HepG2 (cell line): ENCODE results near the gene TREH. TPM values are rescaled to one million over a fixed set of nuclear protein-coding genes. Genes with fewer than 3 reads are reported as not detected.

Experiments used
- ATAC-seq: fragments of 200-7000 bp; cut with Tn5 transposase; 3 replicates; pipeline ENCODE4 v1.9.1; 2020; ENCODE audit warnings: mild to moderate bottlenecking, moderate library complexity
- BruUV-seq: library from RNA; stranded (reverse); fragments of 400-500 nt; replicated peaks from 2 replicates; lab custom pipeline; 2021; lab: Mats Ljungman, UMichigan
- CTCF ChIA-PET: fragments of 300-600 bp; formaldehyde crosslinking; extraction: SDS; loops from one replicate; lab custom pipeline; 2021; ENCODE audit warnings: low total read pairs, inconsistent platforms, low intra/inter-chr PET ratio; lab: Yijun Ruan, JAX
- POLR2A ChIA-PET: fragments of 350-600 bp; sonication (Branson Sonifier 250); formaldehyde crosslinking; loops from one replicate; lab custom pipeline; 2020; ENCODE audit warnings: antibody characterized with exemption, inconsistent platforms; lab: Yijun Ruan, JAX
- DNase-seq: peaks from one replicate; pipeline ENCODE4 v3.0.0-alpha.2; 2015; ENCODE audit warnings: low spot score
- FAIRE-seq: peaks from 3 replicates; lab custom pipeline; 2011; peaks lifted over from hg19 to GRCh38; lab: Jason Lieb, UNC
- H2AFZ ChIP-seq: one replicate; pipeline ENCODE4 v1.6.1; 2011; ENCODE audit warnings: low read length, inconsistent platforms
- H3K27ac ChIP-seq: fragments of 300-600 bp; 3 replicates; pipeline ENCODE4 v1.8.0; 2011; ENCODE audit warnings: mixed run types, mild to moderate bottlenecking, mixed read lengths, low read length, inconsistent platforms; ENCODE audit not compliant: insufficient read depth; ENCODE audit errors: extremely low read length
- H3K27me3 ChIP-seq, 2 experiments: fragments of 200-600 bp in 1 of 2; 2 replicates in 1 of 2; 3 replicates in 1 of 2; pipeline versions ENCODE4 v1.6.0 to v1.8.0; 2011; ENCODE audit warnings: low read length in 2 of 2, mild to moderate bottlenecking in 2 of 2, moderate library complexity in 2 of 2, inconsistent platforms in 1 of 2; ENCODE audit not compliant: insufficient read depth in 2 of 2, control insufficient read depth in 1 of 2
- H3K36me3 ChIP-seq, 2 experiments: fragments of 200-600 bp in 1 of 2; replicated peaks in 1 of 2; 2 replicates in 1 of 2; 3 replicates in 1 of 2; pipeline versions ENCODE4 v1.5.1 to v1.8.0; 2011; ENCODE audit warnings: low read length in 2 of 2, inconsistent platforms in 1 of 2; ENCODE audit not compliant: insufficient read depth in 2 of 2, control insufficient read depth in 1 of 2
- H3K4me1 ChIP-seq: 2 replicates; pipeline ENCODE4 v1.5.1; 2012; ENCODE audit warnings: low read length, inconsistent platforms; ENCODE audit not compliant: insufficient read depth
- H3K4me2 ChIP-seq: 2 replicates; pipeline ENCODE4 v1.6.0; 2011; ENCODE audit warnings: low read depth, low read length, inconsistent platforms
- H3K4me3 ChIP-seq, 3 experiments: fragments of 200-600 bp in 1 of 3; sonication (generic), shearing (Covaris generic) in 1 of 3; replicated peaks in 1 of 3; 2 replicates each; pipeline ENCODE4 v1.5.1; 2011 to 2016; ENCODE audit warnings: low read length in 3 of 3, inconsistent platforms in 2 of 3, low read depth in 2 of 3, mild to moderate bottlenecking in 2 of 3, control low read depth in 1 of 3, mixed read lengths in 1 of 3; ENCODE audit not compliant: insufficient read depth in 1 of 3
- H3K79me2 ChIP-seq: one replicate; pipeline ENCODE4 v1.6.1; 2011; ENCODE audit warnings: low read length, inconsistent platforms; ENCODE audit not compliant: insufficient read depth
- H3K9ac ChIP-seq: 2 replicates; pipeline ENCODE4 v1.6.0; 2011; ENCODE audit warnings: mild to moderate bottlenecking, low read depth, low read length, inconsistent platforms; ENCODE audit not compliant: insufficient read depth
- H3K9me3 ChIP-seq: 2 replicates; pipeline ENCODE4 v1.5.1; 2012; ENCODE audit warnings: mild to moderate bottlenecking, low read length
- H4K20me1 ChIP-seq: 2 replicates; pipeline ENCODE4 v1.6.0; 2011; ENCODE audit warnings: inconsistent platforms, mild to moderate bottlenecking, low read length, moderate library complexity; ENCODE audit not compliant: insufficient read depth
- CBX1 ChIP-seq: IDR thresholded peaks from one replicate; pipeline ENCODE4 v1.6.1; 2016; ENCODE audit warnings: antibody characterized with exemption, low read depth
- GPBP1L1 ChIP-seq: sonication (generic); formaldehyde crosslinking; IDR thresholded peaks from 2 replicates; pipeline ENCODE4 v1.5.0; 2020; ENCODE audit warnings: mild to moderate bottlenecking, missing genetic modification reagents
- HNF4A ChIP-seq: sonication (generic); formaldehyde crosslinking; IDR thresholded peaks from 2 replicates; pipeline ENCODE4 v1.4.0; 2020; ENCODE audit warnings: missing genetic modification reagents
- KLF15 ChIP-seq: sonication (generic); formaldehyde crosslinking; IDR thresholded peaks from 2 replicates; pipeline ENCODE4 v1.8.1; 2023; ENCODE audit warnings: borderline replicate concordance, mild to moderate bottlenecking, inconsistent platforms, missing genetic modification reagents, mixed read lengths
- MAF1 ChIP-seq: sonication (generic); formaldehyde crosslinking; IDR thresholded peaks from 2 replicates; pipeline ENCODE4 v1.5.0; 2020; ENCODE audit warnings: missing genetic modification reagents, borderline replicate concordance
- MIER3 ChIP-seq: IDR thresholded peaks from 2 replicates; pipeline ENCODE4 v1.6.1; 2016; ENCODE audit warnings: missing compliant biosample characterization, borderline replicate concordance
- NR2F1 ChIP-seq, 2 experiments: fragments of 450-650 bp in 1 of 2; formaldehyde crosslinking in 1 of 2; IDR thresholded peaks; 2 replicates each; pipeline versions ENCODE4 v1.5.0 to v1.6.1; 2016 to 2020; ENCODE audit warnings: mild to moderate bottlenecking in 1 of 2, missing compliant biosample characterization in 1 of 2, missing genetic modification reagents in 1 of 2, moderate library complexity in 1 of 2
- NR2F6 ChIP-seq, 2 experiments: IDR thresholded peaks; 2 replicates each; pipeline ENCODE4 v1.6.1; 2016; ENCODE audit warnings: antibody characterized with exemption in 1 of 2, mild to moderate bottlenecking in 1 of 2
- PAF1 ChIP-seq: IDR thresholded peaks from 2 replicates; pipeline ENCODE4 v1.6.1; 2016; ENCODE audit warnings: missing genetic modification reagents, missing compliant biosample characterization
- RARA ChIP-seq: IDR thresholded peaks from 2 replicates; pipeline ENCODE4 v1.6.1; 2016; ENCODE audit warnings: missing genetic modification reagents, missing compliant biosample characterization
- RELA ChIP-seq: sonication (generic); formaldehyde crosslinking; IDR thresholded peaks from 2 replicates; pipeline ENCODE4 v1.4.0; 2020; ENCODE audit warnings: missing genetic modification reagents
- SMAD9 ChIP-seq: sonication (generic); formaldehyde crosslinking; IDR thresholded peaks from 2 replicates; pipeline ENCODE4 v1.5.1; 2020; ENCODE audit warnings: mild to moderate bottlenecking, missing genetic modification reagents
- U2AF2 ChIP-seq: fragments of 200-400 bp; formaldehyde crosslinking; IDR thresholded peaks from 2 replicates; pipeline ENCODE4 v1.6.1; 2017; ENCODE audit warnings: low read depth, mild to moderate bottlenecking, low read length
- ZNF143 ChIP-seq: sonication (generic); formaldehyde crosslinking; IDR thresholded peaks from 2 replicates; pipeline ENCODE4 v1.4.0; 2020; ENCODE audit warnings: missing genetic modification reagents
- ZNF207 ChIP-seq: fragments of 450-650 bp; IDR thresholded peaks from 2 replicates; pipeline ENCODE4 v1.6.1; 2016; ENCODE audit warnings: antibody characterized with exemption, borderline replicate concordance
- ZNF282 ChIP-seq: fragments of 450-650 bp; IDR thresholded peaks from 2 replicates; pipeline ENCODE4 v1.6.1; 2018; ENCODE audit not compliant: partially characterized antibody
- ZNF451 ChIP-seq: sonication (generic); formaldehyde crosslinking; IDR thresholded peaks from 2 replicates; pipeline ENCODE4 v1.5.0; 2020; ENCODE audit warnings: mild to moderate bottlenecking, missing genetic modification reagents
- ZNF703 ChIP-seq: sonication (generic); formaldehyde crosslinking; IDR thresholded peaks from 2 replicates; pipeline ENCODE4 v1.5.1; 2020; ENCODE audit warnings: missing genetic modification reagents, mild to moderate bottlenecking, moderate library complexity, borderline replicate concordance
- WGBS: methylation state at CpG from one replicate; pipeline ENCODE4 v1.1.6; 2017; ENCODE audit warnings: low lambda C conversion rate; 5-methylcytosine and 5-hydroxymethylcytosine counted together
- in situ Hi-C: cut with HindIII; loops from 2 replicates; pipeline ENCODE4 v1.10.0; 2017; ENCODE audit warnings: low pct_unique_long_range_greater_than_20kb; ENCODE audit not compliant: extremely low pct_ligation_motif_present
- intact Hi-C: fragments of 100-400 bp; cut with micrococcal nuclease; formaldehyde crosslinking; loops from one replicate; pipeline ENCODE4 v1.10.0; 2022; ENCODE audit not compliant: unreplicated experiment
- polyA plus RNA-seq, 8 experiments: library from polyadenylated mRNA; depleted of rRNA in 3 of 8; stranded (reverse) in 7 of 8; unstranded in 1 of 8; fragments of >200 nt; fragmentation: Illumina TruSeq in 4 of 8; extraction: Trizol in 4 of 8; gene quantifications; 2 replicates each; pipeline versions ENCODE4 v1.2.1 to v1.2.3, GENCODE V29; 2011 to 2016; ENCODE audit warnings: low read depth in 4 of 8, missing spikeins in 1 of 8, mixed read lengths in 1 of 8; ENCODE audit not compliant: insufficient read depth in 1 of 8
- total RNA-seq, 5 experiments: library from RNA; depleted of rRNA; stranded (reverse); fragments of >200 nt; fragmentation: Illumina TruSeq; extraction: Trizol; gene quantifications; 2 replicates each; pipeline ENCODE4 v1.2.3, GENCODE V29; 2016; ENCODE audit warnings: low read depth in 1 of 5
- TF ChIP-seq, protein P1 (sequence below): sonication (generic); formaldehyde crosslinking; IDR thresholded peaks from 2 replicates; pipeline ENCODE4 v1.8.1; 2023; ENCODE audit warnings: mild to moderate bottlenecking, inconsistent platforms, moderate library complexity, missing genetic modification reagents, borderline replicate concordance
- TF ChIP-seq, protein P2 (sequence below): IDR thresholded peaks from 2 replicates; pipeline ENCODE4 v1.6.1; 2016; ENCODE audit warnings: mild to moderate bottlenecking

Gene TREH
- total and polyA plus RNA-seq, 2 of the 13 experiments (the other 11 are each of a cell fraction or from before 2014, with no cell fraction given): 0.53 to 0.86 TPM

DNA sequence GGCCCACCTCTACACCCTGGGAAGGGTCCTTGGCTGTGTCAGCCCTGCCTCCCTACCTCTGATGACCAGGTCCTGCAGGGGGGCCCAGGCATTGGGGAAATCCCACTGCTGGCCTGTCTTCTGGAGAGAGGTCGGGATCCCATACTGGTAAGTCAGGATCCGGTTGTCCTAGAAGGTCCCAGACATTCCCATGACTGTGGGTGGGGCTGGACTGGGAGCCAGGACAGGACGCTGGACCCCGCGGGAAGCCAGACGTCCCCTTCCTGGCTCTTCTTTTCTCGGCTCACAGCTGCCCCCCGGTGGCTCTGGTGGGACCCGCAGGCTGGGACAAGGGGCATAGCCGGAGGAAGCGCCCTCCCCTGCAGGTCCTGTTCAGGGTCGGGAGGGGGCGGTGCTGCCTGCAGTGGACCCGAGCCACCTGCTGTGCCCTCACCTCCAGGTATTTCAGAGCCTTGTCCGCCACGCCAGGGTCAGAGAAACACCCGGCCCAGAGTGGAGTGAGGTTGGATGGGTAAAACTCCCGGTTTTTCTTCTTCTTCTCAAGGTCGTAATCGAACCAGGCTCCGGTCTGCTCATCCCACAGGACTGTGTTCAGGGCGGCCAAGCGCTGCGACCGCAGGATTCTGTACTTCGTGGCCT lies 20.0 kb downstream of the TREH start:
- no peaks in the 10 kb centered on the region for H3K79me2 ChIP-seq
- no peaks in the 10 kb centered on the region for H3K9me3 ChIP-seq
- CTCF ChIA-PET: interaction anchor here (1.1 to 3.6 kb wide), 7 partner anchors 13 to 514 kb away, joined by 3 to 49 read pairs (median 7); partner anchors contain the start of genes PHLDB1 and TREH
- H3K9ac ChIP-seq: peak overlapping the region; percentile 25; the same call in 1 of the 2 replicates
- intact Hi-C loops (loop anchor here (1.0 to 5.0 kb wide), 3 partner anchors 30 to 53 kb away; partner anchors contain the start of gene PHLDB1), in situ Hi-C loops (no loop called here)
- peak overlapping the region; percentile 72 for H3K4me2 ChIP-seq
- no peaks in the 10 kb centered on the region for H4K20me1 ChIP-seq
- FAIRE-seq (peak; percentile 76), DNase-seq (peak; percentile 82), ATAC-seq (peak; percentile 90)
- WGBS: no CpG with 5 or more reads among the region's 26 CpGs
- peak overlapping the region in 2 of 3 experiments; percentile 25 to 53; a peak in 2 of 6 replicates for H3K4me3 ChIP-seq
- H3K27me3 ChIP-seq: no peaks in the 10 kb centered on the region
- peaks cover 1 to 7% of the 10 kb centered on the region in 2 experiments; a peak in 4 of 5 replicates for H3K36me3 ChIP-seq
- H3K27ac ChIP-seq: no peak overlapping the region
- POLR2A ChIA-PET: interaction anchor here (0.9 to 3.2 kb wide), 4 partner anchors 14 to 131 kb away, joined by 3 to 15 read pairs (median 8); partner anchors contain the start of gene DDX6
- no TSS peak for BruUV-seq
- peaks cover 35% of the 10 kb centered on the region for H3K4me1 ChIP-seq
- H2AFZ ChIP-seq: no peak overlapping the region
- TF ChIP-seq ZNF143 (CRISPR knock-in tag) (no peak), MIER3 (CRISPR knock-in tag) (peak; percentile 46; the same call in 1 of the 2 replicates), RELA (no peak), CBX1 (peak; percentile 19), ZNF451 (CRISPR knock-in tag) (peak; percentile 32; the same call in 1 of the 2 replicates), RARA (CRISPR knock-in tag) (no peak), SMAD9 (CRISPR knock-in tag) (no peak), HNF4A (peak; percentile 45), ZNF207 (no peak), ZNF703 (no peak), GPBP1L1 (CRISPR knock-in tag) (no peak), ZNF282 (no peak), NR2F1 (CRISPR knock-in tag; IDR thresholded peaks at IDR 0.05) (no peak), NR2F6 (IDR thresholded peaks at IDR 0.05) (no peak), NR2F6 (CRISPR knock-in tag; IDR thresholded peaks at IDR 0.05) (peak; percentile 32; the same call in 1 of the 2 replicates), MAF1 (CRISPR knock-in tag) (no peak), PAF1 (no peak), KLF15 (no peak), U2AF2 (no peak)
- TF ChIP-seq, protein P1, sequence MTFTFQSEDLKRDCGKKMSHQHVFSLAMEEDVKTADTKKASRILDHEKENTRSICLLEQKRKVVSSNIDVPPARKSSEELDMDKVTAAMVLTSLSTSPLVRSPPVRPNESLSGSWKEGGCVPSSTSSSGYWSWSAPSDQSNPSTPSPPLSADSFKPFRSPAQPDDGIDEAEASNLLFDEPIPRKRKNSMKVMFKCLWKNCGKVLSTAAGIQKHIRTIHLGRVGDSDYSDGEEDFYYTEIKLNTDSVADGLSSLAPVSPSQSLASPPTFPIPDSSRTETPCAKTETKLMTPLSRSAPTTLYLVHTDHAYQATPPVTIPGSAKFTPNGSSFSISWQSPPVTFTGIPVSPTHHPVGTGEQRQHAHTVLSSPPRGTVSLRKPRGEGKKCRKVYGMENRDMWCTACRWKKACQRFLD (CRISPR knock-in tag): no peak
- TF ChIP-seq, protein P2, sequence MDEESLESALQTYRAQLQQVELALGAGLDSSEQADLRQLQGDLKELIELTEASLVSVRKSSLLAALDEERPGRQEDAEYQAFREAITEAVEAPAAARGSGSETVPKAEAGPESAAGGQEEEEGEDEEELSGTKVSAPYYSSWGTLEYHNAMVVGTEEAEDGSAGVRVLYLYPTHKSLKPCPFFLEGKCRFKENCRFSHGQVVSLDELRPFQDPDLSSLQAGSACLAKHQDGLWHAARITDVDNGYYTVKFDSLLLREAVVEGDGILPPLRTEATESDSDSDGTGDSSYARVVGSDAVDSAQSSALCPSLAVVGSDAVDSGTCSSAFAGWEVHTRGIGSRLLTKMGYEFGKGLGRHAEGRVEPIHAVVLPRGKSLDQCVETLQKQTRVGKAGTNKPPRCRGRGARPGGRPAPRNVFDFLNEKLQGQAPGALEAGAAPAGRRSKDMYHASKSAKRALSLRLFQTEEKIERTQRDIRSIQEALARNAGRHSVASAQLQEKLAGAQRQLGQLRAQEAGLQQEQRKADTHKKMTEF (CRISPR knock-in tag): peak; percentile 70; the same call in 1 of the 2 replicates
